Liver (tissue), 9 donors: ENCODE results near the gene LPCAT1. TPM values are rescaled to one million over a fixed set of nuclear protein-coding genes. Genes with fewer than 3 reads are reported as not detected.

Experiments
- DNase-seq: peaks from one replicate; pipeline ENCODE4 v3.0.0-alpha.2; 2017; ENCODE audit warnings: low spot score
- H3K27ac ChIP-seq, 2 donors: one replicate each; pipeline ENCODE4 v1.7.0; 2013; ENCODE audit warnings: inconsistent platforms in 2 of 2, low read length in 2 of 2, control low read depth in 1 of 2, low read depth in 1 of 2, mild to moderate bottlenecking in 1 of 2
- H3K27me3 ChIP-seq, 4 donors: one replicate each; pipeline versions ENCODE4 v1.6.1 to v1.7.0; 2013; ENCODE audit warnings: low read length in 3 of 4, inconsistent platforms in 1 of 4, mild to moderate bottlenecking in 1 of 4, moderate library complexity in 1 of 4; ENCODE audit not compliant: control insufficient read depth in 4 of 4, insufficient read depth in 4 of 4
- H3K36me3 ChIP-seq, 4 donors: one replicate each; pipeline versions ENCODE4 v1.6.1 to v1.7.0; 2013; ENCODE audit warnings: low read length in 3 of 4, mild to moderate bottlenecking in 3 of 4, low read depth in 1 of 4, moderate library complexity in 1 of 4; ENCODE audit not compliant: control insufficient read depth in 4 of 4, insufficient read depth in 3 of 4
- H3K4me1 ChIP-seq, 4 donors: one replicate each; pipeline versions ENCODE4 v1.6.1 to v1.7.0; 2013; ENCODE audit warnings: low read length in 3 of 4, mild to moderate bottlenecking in 3 of 4, moderate library complexity in 1 of 4; ENCODE audit not compliant: control insufficient read depth in 4 of 4, insufficient read depth in 4 of 4
- H3K4me3 ChIP-seq, 3 donors: one replicate each; pipeline versions ENCODE4 v1.6.1 to v1.7.0; 2013; ENCODE audit warnings: low read length in 3 of 3, control low read depth in 1 of 3, low read depth in 1 of 3, mild to moderate bottlenecking in 1 of 3
- H3K9ac ChIP-seq, 2 donors: one replicate each; pipeline ENCODE4 v1.7.0; 2013; ENCODE audit warnings: low read length in 2 of 2, mild to moderate bottlenecking in 2 of 2, moderate library complexity in 2 of 2, control low read depth in 1 of 2, low read depth in 1 of 2
- H3K9me3 ChIP-seq, 4 donors: one replicate each; pipeline versions ENCODE4 v1.6.1 to v1.7.0; 2013; ENCODE audit warnings: low read length in 3 of 4; ENCODE audit not compliant: control insufficient read depth in 4 of 4
- EGR1 ChIP-seq, 2 donors: IDR thresholded peaks; 2 replicates each; pipeline ENCODE4 v1.6.1; 2016 to 2018; ENCODE audit warnings: antibody characterized with exemption in 2 of 2, low read depth in 2 of 2
- FOXA1 ChIP-seq: IDR thresholded peaks from 2 replicates; pipeline ENCODE4 v1.6.1; 2016; ENCODE audit warnings: antibody characterized with exemption
- FOXA2 ChIP-seq: IDR thresholded peaks from 2 replicates; pipeline ENCODE4 v1.6.1; 2016; ENCODE audit warnings: antibody characterized with exemption
- GABPA ChIP-seq, 2 donors: IDR thresholded peaks in 1 of 2; conservative IDR thresholded peaks in 1 of 2; 2 replicates each; pipeline ENCODE4 v1.6.1; 2016; ENCODE audit warnings: antibody characterized with exemption in 2 of 2, mild to moderate bottlenecking in 1 of 2, moderate library complexity in 1 of 2
- HNF4A ChIP-seq, 2 donors: conservative IDR thresholded peaks; 2 replicates each; pipeline ENCODE4 v1.6.1; 2016; ENCODE audit warnings: antibody characterized with exemption in 2 of 2, mild to moderate bottlenecking in 2 of 2
- HNF4G ChIP-seq: IDR thresholded peaks from 2 replicates; pipeline ENCODE4 v1.6.1; 2016; ENCODE audit warnings: antibody characterized with exemption
- JUND ChIP-seq, 2 donors: IDR thresholded peaks; 2 replicates each; pipeline ENCODE4 v1.6.1; 2016; ENCODE audit warnings: antibody characterized with exemption in 2 of 2
- RAD21 ChIP-seq, 2 donors: IDR thresholded peaks; 2 replicates each; pipeline ENCODE4 v1.6.1; 2016; ENCODE audit warnings: antibody characterized with exemption in 2 of 2, mild to moderate bottlenecking in 2 of 2
- REST ChIP-seq: IDR thresholded peaks from 2 replicates; pipeline ENCODE4 v1.6.1; 2016; ENCODE audit warnings: antibody characterized with exemption, mild to moderate bottlenecking
- RXRA ChIP-seq, 2 donors: IDR thresholded peaks; 2 replicates each; pipeline ENCODE4 v1.6.1; 2017 to 2018; ENCODE audit warnings: antibody characterized with exemption in 2 of 2, mild to moderate bottlenecking in 1 of 2
- SP1 ChIP-seq: IDR thresholded peaks from 2 replicates; pipeline ENCODE4 v1.6.1; 2018; ENCODE audit warnings: antibody characterized with exemption, mild to moderate bottlenecking
- TAF1 ChIP-seq: conservative IDR thresholded peaks from 2 replicates; pipeline ENCODE4 v1.6.1; 2016; ENCODE audit warnings: antibody characterized with exemption, mild to moderate bottlenecking
- YY1 ChIP-seq: IDR thresholded peaks from 2 replicates; pipeline ENCODE4 v1.6.1; 2016; ENCODE audit warnings: antibody characterized with exemption, mild to moderate bottlenecking
- ZBTB33 ChIP-seq: IDR thresholded peaks from 2 replicates; pipeline ENCODE4 v1.6.1; 2016; ENCODE audit warnings: antibody characterized with exemption
- WGBS: extraction: QIAGEN DNeasy Blood & Tissue Kit; methylation state at CpG from one replicate; pipeline ENCODE4 v1.1.7; 2013; 5-methylcytosine and 5-hydroxymethylcytosine counted together
- polyA plus RNA-seq, 2 donors: library from polyadenylated mRNA; stranded (reverse) in 1 of 2; unstranded in 1 of 2; fragments of 200-250 nt in 1 of 2; fragments of >200 nt in 1 of 2; fragmentation: Nextera tagmentation in 1 of 2; extraction: Ambion mirVana in 1 of 2; gene quantifications; one replicate each; pipeline versions ENCODE4 v1.2.1 to v1.2.3, GENCODE V29; 2013 to 2015
- total RNA-seq, 2 donors: library from RNA; depleted of rRNA; stranded (reverse); fragments of >200 nt; gene quantifications; one replicate each; pipeline ENCODE4 v1.2.3, GENCODE V29; 2014
- TF ChIP-seq, protein P1 (sequence below): IDR thresholded peaks from 2 replicates; pipeline ENCODE4 v1.6.1; 2016; ENCODE audit warnings: antibody characterized with exemption
- TF ChIP-seq, protein P2 (sequence below): fragments of 150-350 bp; IDR thresholded peaks from 2 replicates; pipeline ENCODE4 v1.5.1; 2017; ENCODE audit warnings: improper control_type of control experiment, low read depth, low read length; ENCODE audit not compliant: missing input control
- donor health status: healthy.
- donor health status: healthy.
- donor health status: healthy.
- donor health status: healthy.
- donor health status: healthy.

Gene LPCAT1
- total and polyA plus RNA-seq, 4 donors: 1.5 to 12.8 (median 9.9) TPM

DNA sequence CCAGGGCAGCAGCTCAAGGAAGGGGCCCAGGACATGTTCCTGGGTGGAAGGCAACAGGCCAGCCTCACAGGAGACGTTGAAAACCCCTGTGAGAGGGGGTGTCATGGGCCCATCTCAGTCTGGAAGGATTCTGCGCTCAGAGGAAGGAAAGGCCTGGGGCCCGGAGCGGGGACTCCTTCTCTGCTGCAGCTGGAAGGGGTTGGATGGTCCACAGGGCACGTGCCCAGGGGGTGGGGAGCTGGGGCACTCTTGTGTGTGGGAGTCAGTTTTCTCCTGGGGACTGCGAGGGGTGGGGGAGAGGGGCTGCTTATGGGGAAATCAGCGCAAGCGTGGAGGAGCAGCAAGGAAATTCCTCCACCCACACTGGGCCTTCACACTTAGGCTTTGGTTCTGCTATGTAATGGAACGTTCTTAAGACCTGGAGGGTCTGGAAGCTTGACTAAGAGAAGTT, 2.9 kb upstream of the LPCAT1 start:
- peak; percentile 5 for DNase-seq
- H3K27ac ChIP-seq: no peak overlapping the region
- WGBS: 91% methylated on average over 9 of the region's 9 CpGs
- no peak overlapping the region for H3K4me3 ChIP-seq
- peaks cover 4 to 16% (median 10%) of the 10 kb centered on the region in 4 donors for H3K4me1 ChIP-seq
- no peaks in the 10 kb centered on the region for H3K9me3 ChIP-seq
- TF ChIP-seq RAD21 (IDR thresholded peaks at IDR 0.05): no peak
- no peaks in the 10 kb centered on the region for H3K27me3 ChIP-seq
- H3K9ac ChIP-seq: no peak overlapping the region
- H3K36me3 ChIP-seq: no peaks in the 10 kb centered on the region

- H3K27me3 ChIP-seq: no peaks in the 10 kb centered on the region
- no peaks in the 10 kb centered on the region for H3K9me3 ChIP-seq
- TF ChIP-seq, protein P1, sequence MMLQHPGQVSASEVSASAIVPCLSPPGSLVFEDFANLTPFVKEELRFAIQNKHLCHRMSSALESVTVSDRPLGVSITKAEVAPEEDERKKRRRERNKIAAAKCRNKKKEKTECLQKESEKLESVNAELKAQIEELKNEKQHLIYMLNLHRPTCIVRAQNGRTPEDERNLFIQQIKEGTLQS: no peak
- TF ChIP-seq RXRA (IDR thresholded peaks at IDR 0.05): no peak
- no peak overlapping the region for H3K9ac ChIP-seq
- DNase-seq: peak; percentile 25
- no peak overlapping the region for H3K27ac ChIP-seq
- peaks cover 4 to 17% (median 10%) of the 10 kb centered on the region in 4 donors for H3K4me1 ChIP-seq
- H3K4me3 ChIP-seq: no peak overlapping the region
- 98% methylated on average over 7 of the region's 7 CpGs for WGBS
- no peaks in the 10 kb centered on the region for H3K36me3 ChIP-seq
Observed at GRCh38 chr5:1526190-1526631, 2.5 kb upstream of the LPCAT1 start.

DNA sequence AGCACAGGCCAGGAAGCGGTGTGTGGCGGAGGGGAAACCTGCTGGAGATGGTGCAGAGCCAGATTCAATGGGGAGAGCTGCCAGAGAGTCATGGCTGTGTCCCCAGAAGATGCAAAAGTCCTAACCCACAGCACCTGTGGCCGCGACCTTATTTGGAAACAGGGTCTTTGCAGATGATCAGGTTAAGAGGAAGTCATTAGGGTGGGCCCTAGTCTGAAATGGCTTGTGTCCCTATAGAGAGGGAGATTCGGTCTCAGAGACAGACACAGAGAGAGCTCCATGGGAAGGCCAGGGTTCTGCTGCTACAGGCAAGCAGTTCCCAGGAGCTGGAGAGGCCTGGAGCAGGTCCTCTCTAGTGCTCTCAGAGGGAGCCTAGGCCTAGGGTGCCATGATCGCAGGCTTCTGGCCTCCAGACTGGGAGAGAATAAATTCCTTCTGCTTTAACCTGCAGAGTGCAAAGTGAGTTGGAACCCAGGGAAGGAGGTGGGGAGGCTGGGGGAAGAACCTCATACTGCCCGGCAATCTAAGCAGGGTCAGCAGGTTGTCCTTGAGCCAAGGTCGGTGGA, 1.9 kb upstream of the LPCAT1 start:
- H3K27ac ChIP-seq: no peak overlapping the region
- DNase-seq: peak; percentile 28
- no peaks in the 10 kb centered on the region for H3K9me3 ChIP-seq
- H3K9ac ChIP-seq: no peak overlapping the region
- 96% methylated on average over 8 of the region's 8 CpGs for whole genome bisulfite sequencing
- H3K36me3 ChIP-seq: no peaks in the 10 kb centered on the region
- peaks cover 4 to 17% (median 10%) of the 10 kb centered on the region in 4 donors for H3K4me1 ChIP-seq
- H3K4me3 ChIP-seq: no peak overlapping the region
- TF ChIP-seq RAD21 (IDR thresholded peaks at IDR 0.05) (no peak), EGR1 (IDR thresholded peaks at IDR 0.05; ENCODE audit: low read depth in 2 of 2) (no peak), FOXA2 (no peak), FOXA1 (no peak), RXRA (IDR thresholded peaks at IDR 0.05) (no peak), HNF4G (no peak), JUND (IDR thresholded peaks at IDR 0.05) (no peak), ZBTB33 (no peak), HNF4A (conservative IDR thresholded peaks at IDR 0.05) (no peak), TAF1 (no peak), REST (no peak), SP1 (no peak), YY1 (no peak), GABPA (IDR thresholded peaks at IDR 0.05 in 1 of 2, conservative IDR thresholded peaks at IDR 0.05 in 1 of 2) (no peak)
- TF ChIP-seq, protein P2, sequence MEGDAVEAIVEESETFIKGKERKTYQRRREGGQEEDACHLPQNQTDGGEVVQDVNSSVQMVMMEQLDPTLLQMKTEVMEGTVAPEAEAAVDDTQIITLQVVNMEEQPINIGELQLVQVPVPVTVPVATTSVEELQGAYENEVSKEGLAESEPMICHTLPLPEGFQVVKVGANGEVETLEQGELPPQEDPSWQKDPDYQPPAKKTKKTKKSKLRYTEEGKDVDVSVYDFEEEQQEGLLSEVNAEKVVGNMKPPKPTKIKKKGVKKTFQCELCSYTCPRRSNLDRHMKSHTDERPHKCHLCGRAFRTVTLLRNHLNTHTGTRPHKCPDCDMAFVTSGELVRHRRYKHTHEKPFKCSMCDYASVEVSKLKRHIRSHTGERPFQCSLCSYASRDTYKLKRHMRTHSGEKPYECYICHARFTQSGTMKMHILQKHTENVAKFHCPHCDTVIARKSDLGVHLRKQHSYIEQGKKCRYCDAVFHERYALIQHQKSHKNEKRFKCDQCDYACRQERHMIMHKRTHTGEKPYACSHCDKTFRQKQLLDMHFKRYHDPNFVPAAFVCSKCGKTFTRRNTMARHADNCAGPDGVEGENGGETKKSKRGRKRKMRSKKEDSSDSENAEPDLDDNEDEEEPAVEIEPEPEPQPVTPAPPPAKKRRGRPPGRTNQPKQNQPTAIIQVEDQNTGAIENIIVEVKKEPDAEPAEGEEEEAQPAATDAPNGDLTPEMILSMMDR: no peak
- TF ChIP-seq, protein P1: no peak
- no peaks in the 10 kb centered on the region for H3K27me3 ChIP-seq
